ENCODE results near the gene DDIAS. TPM values are rescaled to one million over a fixed set of nuclear protein-coding genes. Genes with fewer than 3 reads are reported as not detected.

The DDIAS gene
- total RNA-seq, 4 donors from 2014 or later: 0.22 to 3.1 (median 1.3) TPM

Other genes starting within 250 kb of the DDIAS start
- 1 to 10 TPM; 1.5 to 3.6 (median 2.4) TPM for gene FAM181B, start 167.9 kb upstream of the DDIAS start, total RNA-seq
- gene PRCP, start 1.3 kb upstream of the DDIAS start, total RNA-seq: 10 to 100 TPM; 39.6 to 58.6 (median 45.8) TPM
- gene RAB30, start 170.2 kb downstream of the DDIAS start, total RNA-seq: 10 to 100 TPM; 19.8 to 50.4 (median 31.2) TPM